Measurements from ENCODE around the gene CALN1.

- TF ChIP-seq, protein P1, sequence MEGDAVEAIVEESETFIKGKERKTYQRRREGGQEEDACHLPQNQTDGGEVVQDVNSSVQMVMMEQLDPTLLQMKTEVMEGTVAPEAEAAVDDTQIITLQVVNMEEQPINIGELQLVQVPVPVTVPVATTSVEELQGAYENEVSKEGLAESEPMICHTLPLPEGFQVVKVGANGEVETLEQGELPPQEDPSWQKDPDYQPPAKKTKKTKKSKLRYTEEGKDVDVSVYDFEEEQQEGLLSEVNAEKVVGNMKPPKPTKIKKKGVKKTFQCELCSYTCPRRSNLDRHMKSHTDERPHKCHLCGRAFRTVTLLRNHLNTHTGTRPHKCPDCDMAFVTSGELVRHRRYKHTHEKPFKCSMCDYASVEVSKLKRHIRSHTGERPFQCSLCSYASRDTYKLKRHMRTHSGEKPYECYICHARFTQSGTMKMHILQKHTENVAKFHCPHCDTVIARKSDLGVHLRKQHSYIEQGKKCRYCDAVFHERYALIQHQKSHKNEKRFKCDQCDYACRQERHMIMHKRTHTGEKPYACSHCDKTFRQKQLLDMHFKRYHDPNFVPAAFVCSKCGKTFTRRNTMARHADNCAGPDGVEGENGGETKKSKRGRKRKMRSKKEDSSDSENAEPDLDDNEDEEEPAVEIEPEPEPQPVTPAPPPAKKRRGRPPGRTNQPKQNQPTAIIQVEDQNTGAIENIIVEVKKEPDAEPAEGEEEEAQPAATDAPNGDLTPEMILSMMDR (IDR thresholded peaks at IDR 0.05): no peak
- TF ChIP-seq POLR2AphosphoS5 (IDR thresholded peaks at IDR 0.05): no peak
These were observed 181.9 kb downstream of the CALN1 start for GRCh38 chr7:72230281-72230680.
